Omental fat pad (tissue), 4 donors: Measurements from ENCODE around the gene AHNAK2. TPM values are rescaled to one million over a fixed set of nuclear protein-coding genes. Genes with fewer than 3 reads are reported as not detected.

Experiments used
- ATAC-seq: fragments of 150-250 bp; one replicate; pipeline ENCODE4 v1.9.1; 2016; ENCODE audit warnings: mild to moderate bottlenecking, moderate library complexity; ENCODE audit not compliant: low FRiP score
- DNase-seq: peaks from one replicate; pipeline ENCODE4 v3.0.0-alpha.2; 2019; ENCODE audit warnings: low spot score
- total RNA-seq, 4 donors: library from RNA; depleted of rRNA; stranded (reverse); fragments of >200 nt; gene quantifications; one replicate each; pipeline ENCODE4 v1.1.0, GENCODE V29; 2016
- TF ChIP-seq, protein P1 (sequence below), 3 donors: fragments of 450-650 bp; IDR thresholded peaks; one replicate each; pipeline ENCODE4 v1.5.1; 2016 to 2017; ENCODE audit warnings: antibody characterized with exemption in 3 of 3, mild to moderate bottlenecking in 3 of 3, moderate library complexity in 2 of 3

Gene AHNAK2
- total RNA-seq, 4 donors from 2014 or later: 18.6 to 44.5 (median 34.2) TPM

DNA sequence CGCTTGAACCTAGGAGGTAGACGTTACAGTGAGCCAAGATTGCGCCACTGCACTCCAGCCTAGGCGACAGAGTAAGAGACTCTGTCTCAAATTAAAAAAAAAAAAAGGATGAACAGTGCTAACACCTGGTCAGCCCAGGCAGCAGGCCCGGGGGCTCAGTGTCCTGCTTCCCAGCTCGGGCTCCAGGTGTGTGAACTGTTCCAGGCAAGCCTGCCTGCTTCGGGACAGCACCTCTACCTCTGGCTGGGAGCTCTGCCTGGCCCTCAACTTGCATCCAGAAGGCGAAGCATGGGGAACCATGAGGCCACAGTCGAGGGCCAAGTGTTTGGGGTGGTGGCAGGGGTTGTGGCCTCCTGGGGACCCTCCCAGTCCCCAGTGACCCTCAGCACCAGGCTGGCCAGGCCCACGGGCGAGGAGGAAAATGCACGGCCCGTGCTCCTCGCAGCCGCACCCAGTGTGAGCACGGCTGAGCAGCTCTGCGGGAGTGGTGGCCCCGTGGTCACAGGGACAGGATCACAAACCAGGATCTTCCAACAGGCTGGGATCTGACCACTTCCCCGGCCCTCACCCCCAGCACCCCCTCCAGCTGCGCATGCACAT is 27.3 kb upstream of the AHNAK2 start:
- DNase-seq (no peak), ATAC-seq (no peak)
- TF ChIP-seq, protein P1, sequence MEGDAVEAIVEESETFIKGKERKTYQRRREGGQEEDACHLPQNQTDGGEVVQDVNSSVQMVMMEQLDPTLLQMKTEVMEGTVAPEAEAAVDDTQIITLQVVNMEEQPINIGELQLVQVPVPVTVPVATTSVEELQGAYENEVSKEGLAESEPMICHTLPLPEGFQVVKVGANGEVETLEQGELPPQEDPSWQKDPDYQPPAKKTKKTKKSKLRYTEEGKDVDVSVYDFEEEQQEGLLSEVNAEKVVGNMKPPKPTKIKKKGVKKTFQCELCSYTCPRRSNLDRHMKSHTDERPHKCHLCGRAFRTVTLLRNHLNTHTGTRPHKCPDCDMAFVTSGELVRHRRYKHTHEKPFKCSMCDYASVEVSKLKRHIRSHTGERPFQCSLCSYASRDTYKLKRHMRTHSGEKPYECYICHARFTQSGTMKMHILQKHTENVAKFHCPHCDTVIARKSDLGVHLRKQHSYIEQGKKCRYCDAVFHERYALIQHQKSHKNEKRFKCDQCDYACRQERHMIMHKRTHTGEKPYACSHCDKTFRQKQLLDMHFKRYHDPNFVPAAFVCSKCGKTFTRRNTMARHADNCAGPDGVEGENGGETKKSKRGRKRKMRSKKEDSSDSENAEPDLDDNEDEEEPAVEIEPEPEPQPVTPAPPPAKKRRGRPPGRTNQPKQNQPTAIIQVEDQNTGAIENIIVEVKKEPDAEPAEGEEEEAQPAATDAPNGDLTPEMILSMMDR (IDR thresholded peaks at IDR 0.05): no peak

DNA sequence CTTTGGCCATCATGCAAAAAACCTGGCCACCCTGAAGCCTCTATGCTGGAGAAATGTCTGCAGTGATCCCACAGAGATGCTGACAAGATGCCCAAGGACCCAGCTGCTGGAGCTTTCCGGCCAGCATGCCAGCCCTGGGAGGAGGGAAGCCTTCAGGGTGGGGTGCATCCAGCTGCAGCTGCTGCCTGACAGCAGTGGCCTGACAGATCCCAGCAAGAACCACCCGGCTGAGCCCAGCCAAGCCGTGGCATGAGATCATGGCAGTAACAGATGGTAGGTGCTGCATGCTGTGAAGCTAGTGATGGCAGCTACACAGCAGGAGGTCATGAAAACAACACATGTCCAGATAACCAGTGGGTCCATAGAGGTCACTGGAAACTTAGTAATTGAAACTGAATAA is 21.2 kb upstream of the AHNAK2 start:
- no peak for DNase-seq

DNA sequence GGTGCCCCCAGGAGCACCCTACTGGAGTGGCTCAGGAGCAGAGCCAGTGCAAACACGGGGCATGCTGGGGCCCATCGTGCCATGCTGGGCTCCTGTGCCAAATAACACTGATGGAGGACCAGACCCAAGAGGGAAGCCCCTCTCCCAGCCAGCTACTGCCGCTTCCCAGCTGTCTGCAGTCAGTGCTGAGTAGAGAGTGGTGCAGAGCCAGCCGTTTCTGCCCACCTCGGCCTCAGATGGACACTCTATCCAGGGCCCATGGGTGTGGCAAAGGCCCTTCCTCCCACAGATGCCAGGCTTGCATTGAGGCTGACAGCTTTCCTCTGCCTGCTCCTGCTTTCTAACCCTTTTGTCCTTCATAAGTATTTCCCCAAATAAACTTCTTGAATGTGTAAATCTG is 20.6 kb upstream of the AHNAK2 start:
- ATAC-seq (no peak), DNase-seq (no peak)

More for the DNA sequence above, 21.2 kb upstream of the AHNAK2 start:
- TF ChIP-seq, protein P1 (IDR thresholded peaks at IDR 0.05): no peak
- no peak for ATAC-seq

DNA sequence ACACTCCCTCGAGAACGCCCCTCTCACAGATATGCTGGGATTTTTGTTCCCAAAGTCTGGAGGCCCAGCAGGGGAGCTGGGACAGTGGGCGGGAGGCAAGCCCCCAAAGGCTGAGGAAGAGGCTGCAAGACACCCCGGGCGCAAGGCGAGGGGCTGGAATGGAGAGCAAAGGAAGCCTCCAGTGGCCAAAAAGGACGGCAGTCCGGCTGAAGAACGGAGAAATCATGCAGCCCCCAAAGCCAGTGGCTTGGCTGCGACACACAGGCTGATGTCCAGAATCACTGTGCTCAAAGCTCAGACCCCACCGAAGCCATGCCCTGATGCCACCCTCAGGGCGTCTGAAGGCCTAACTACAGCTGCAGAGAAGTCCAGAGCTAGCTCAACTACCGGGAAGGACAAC is 18.3 kb upstream of the AHNAK2 start:
- TF ChIP-seq, protein P1 (IDR thresholded peaks at IDR 0.05): no peak
- ATAC-seq (no peak), DNase-seq (no peak)

More for the DNA sequence above, 20.6 kb upstream of the AHNAK2 start:
- TF ChIP-seq, protein P1 (IDR thresholded peaks at IDR 0.05): no peak

DNA sequence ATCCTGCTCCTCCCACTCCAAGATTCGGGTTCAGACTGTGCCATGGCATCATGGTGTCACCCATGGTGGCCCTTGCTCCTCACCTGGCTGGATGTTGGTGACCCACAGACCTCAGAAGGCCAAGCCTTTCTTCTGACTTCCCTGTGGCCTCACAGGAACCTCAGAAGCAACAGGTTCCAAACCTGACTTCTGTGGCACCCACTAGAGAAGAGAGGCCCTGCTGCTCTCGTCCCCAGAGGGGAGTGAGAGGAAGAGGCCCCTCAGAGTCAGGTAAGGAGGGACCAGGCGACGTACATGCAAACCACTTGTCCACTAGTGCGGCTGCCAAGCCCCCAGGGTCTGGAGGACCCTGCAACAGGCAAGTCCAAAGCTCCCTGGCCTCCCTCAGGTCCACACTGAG is 17.9 kb upstream of the AHNAK2 start:
- ATAC-seq (no peak), DNase-seq (no peak)
- TF ChIP-seq, protein P1 (IDR thresholded peaks at IDR 0.05): no peak

DNA sequence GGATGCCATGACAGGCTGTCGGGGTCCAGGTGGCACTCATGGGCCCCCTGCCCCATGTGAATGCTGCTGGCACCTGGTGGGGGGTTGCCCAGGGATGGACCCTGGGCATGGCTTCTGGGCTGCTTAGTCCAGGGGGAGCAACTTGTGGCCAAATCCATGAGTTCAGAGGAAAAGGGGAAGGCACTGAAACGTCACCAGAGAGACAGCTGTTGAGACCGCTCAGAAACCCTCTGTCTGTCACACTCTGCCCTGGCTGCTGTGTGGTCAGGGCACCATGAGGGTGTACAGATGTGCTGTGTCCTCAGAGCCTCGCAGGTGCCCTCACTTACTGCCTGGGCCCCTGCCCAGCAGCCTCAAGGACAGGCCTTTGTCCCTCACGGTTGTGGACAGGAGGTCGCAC is 16.8 kb upstream of the AHNAK2 start:
- TF ChIP-seq, protein P1 (IDR thresholded peaks at IDR 0.05): no peak
- ATAC-seq: no peak
- no peak for DNase-seq

DNA sequence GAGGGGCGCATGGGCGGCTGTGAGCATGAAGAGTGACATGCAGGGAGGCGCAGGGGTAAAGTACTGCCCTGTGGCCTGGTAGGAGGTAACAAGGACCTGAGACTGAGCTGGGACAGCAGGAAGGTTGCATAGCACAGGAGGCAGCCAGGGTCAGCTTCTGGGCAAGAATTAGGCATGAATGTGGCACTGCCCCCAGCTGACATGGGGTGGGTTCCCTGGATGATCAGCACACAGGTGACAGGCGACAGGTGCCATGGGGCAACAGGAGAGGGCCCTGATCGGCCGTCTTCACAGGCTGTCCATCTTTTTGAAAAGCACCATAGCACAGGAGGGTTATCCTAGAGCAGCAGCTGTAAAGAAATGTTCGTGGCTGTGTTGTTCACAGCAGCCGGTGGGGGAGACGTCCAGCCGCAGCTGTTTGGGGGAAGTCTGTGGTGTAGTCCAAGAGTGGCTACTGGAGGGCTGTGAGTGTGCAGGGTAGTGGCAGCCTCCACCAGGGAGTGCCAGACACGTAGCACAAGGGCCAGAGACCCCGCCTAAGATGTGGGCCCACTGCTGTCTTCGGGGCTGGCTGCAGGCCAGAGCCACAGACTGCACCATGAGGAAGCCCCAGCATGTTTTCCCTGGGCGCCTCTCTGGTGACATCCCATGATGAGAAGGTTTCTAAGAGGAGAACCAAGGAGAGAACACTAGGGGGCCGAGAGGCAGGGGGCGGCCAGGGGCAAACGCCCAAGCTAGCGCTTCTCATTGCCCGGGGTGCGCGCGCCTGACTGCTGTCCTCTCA is 15.8 kb upstream of the AHNAK2 start:
- TF ChIP-seq, protein P1 (IDR thresholded peaks at IDR 0.05): no peak
- ATAC-seq (no peak), DNase-seq (no peak)
